ENCODE measurements around the gene POLQ.

DNA sequence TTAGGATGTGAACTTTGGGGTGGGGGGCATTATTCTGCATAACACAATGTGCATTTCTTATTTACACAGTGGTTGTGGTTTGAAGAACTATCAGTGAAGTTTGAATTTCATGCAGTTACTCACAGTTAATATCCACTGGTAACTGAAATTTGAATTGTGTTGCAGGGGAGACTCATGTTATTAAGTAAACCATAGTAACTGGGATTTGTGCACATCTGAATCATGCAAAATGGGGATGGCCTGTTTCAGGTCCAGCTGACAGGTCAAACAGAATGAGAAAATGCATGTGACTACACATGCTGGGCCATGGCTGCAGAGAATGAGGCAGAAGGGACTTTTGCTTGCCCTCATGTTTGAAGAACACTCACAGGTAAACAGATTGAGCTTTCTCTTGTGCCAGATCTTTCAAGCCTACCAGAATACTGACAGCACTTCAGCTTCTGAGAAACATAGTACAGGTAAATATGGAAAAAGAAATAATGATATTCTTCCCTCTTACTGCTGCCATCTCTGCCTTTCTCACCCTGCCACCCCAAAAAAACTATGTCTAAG, 115.0 kb downstream of the POLQ start:
- TF ChIP-seq, protein P1, sequence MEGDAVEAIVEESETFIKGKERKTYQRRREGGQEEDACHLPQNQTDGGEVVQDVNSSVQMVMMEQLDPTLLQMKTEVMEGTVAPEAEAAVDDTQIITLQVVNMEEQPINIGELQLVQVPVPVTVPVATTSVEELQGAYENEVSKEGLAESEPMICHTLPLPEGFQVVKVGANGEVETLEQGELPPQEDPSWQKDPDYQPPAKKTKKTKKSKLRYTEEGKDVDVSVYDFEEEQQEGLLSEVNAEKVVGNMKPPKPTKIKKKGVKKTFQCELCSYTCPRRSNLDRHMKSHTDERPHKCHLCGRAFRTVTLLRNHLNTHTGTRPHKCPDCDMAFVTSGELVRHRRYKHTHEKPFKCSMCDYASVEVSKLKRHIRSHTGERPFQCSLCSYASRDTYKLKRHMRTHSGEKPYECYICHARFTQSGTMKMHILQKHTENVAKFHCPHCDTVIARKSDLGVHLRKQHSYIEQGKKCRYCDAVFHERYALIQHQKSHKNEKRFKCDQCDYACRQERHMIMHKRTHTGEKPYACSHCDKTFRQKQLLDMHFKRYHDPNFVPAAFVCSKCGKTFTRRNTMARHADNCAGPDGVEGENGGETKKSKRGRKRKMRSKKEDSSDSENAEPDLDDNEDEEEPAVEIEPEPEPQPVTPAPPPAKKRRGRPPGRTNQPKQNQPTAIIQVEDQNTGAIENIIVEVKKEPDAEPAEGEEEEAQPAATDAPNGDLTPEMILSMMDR (conservative IDR thresholded peaks at IDR 0.05; ENCODE audit: low read depth, low read length) = no peak
- TF ChIP-seq EZH2 (IDR thresholded peaks at IDR 0.05; ENCODE audit: borderline replicate concordance, low read depth, low read length, poor library complexity, severe bottlenecking) = no peak
